Muscle of arm (tissue), 12 donors: Measurements from ENCODE around the gene RAB44. TPM values are rescaled to one million over a fixed set of nuclear protein-coding genes. Genes with fewer than 3 reads are reported as not detected.

Experiments
- DNase-seq: peaks from one replicate; pipeline ENCODE4 v3.0.0-alpha.2; 2013
- polyA plus RNA-seq, 12 donors: library from polyadenylated mRNA; unstranded; fragments of 120-200 nt; gene quantifications; one replicate each; pipeline ENCODE4 v1.2.1, GENCODE V29; 2013; ENCODE audit not compliant: insufficient read length in 12 of 12

RAB44 gene
- polyA plus RNA-seq, 12 donors, result 0.04 to 0.50 (median 0.10) TPM; not detected in 4

DNA sequence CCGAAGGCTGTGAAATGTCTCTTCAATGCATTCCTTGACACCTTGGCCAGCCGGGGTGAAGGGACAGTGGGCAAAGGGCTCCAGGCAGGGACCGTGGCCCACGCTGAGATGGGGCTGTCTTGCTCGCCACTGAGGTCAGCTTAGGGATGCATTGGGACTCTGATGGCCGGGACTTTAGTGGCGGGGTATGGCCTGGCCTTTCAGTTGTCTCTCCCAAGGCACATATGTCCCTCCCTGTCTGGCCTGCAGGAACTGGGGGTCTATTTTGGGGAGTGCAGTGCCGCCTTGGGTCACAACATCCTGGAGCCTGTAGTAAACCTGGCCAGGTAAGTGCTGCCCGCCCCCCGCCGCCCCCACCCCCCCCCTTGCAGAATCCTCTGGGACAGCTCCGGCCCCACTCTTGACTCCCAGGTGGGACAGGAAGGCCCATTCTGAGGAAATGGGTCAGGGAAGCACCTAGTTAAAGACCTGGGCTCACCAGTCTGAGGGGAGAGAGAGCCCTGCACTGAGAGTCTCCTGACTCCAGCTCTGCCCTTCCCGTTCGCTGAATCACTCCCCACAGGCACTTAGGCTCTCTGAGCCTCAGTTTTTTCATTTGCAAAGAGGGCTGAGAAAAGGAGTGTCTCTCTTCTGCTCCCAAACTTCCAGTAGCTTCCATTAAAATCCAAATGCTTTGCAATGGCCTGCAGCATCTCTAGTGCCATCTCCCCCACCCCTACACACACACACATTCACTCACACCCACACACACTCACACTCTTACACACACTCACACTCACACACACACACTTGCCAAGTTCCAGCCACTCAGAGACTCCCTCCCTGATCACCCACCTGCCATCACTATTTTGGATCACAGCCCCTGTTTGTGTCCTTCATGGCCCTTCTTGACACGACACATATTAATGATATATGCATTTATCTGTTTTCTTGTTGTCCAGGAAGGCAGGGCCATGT is 33.1 kb downstream of the RAB44 start:
- DNase-seq, result no peak

DNA sequence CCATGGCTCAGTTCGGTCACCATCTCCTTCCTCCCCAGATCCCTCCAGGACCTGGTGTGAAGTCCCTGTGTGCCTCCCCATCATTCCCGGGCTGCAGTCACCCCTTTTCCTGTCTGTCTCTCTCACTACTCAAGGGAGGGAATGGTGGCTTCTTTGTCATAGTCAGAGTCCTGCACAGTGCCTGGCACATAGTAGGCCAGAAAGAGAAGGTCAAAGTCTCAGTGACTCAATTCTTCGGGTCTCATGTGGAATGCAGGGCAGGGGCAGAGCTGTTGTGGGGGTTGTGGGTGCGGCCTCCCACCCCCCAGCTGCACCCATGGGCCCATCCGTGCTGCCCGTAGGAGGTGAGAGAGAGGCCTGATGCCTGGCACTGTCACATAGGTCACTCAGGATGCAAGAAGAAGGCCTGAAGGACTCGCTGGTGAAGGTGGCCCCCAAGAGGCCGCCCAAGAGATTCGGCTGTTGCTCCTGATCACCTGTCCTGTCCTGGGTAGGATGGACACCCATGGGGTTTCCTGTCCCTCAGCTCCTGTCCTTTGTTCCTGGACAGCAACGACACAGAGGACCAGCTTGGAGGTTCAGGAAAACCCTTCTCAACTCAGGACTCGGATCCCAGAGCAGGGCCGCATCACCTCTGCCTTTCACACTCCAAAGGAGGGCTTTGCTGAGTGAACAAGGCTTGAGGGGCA is 34.1 kb downstream of the RAB44 start:
- DNase-seq, result no peak

DNA sequence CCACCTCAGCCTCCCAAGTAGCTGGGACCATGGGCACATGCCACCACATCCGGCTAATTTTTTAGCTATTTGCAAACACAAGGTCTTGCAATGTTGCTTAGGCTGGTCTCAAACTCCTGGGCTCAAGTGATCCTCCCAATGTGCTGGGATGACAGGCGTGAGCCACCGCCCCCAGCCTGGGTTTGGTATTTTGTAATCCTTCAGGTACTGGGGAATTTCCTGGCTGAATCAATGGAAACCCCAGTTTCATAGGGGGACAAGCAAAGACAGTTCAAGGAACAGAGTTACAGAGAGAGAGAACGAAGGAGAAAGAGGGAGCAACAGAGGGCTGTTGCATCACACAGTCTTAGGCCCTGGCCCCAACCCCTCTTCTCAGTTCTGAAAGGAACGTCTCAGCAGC is 35.7 kb downstream of the RAB44 start:
- no peak for DNase-seq

- DNase-seq, result no peak
These were observed 36.9 kb downstream of the RAB44 start for GRCh38 chr6:36734486-36735060.

DNA sequence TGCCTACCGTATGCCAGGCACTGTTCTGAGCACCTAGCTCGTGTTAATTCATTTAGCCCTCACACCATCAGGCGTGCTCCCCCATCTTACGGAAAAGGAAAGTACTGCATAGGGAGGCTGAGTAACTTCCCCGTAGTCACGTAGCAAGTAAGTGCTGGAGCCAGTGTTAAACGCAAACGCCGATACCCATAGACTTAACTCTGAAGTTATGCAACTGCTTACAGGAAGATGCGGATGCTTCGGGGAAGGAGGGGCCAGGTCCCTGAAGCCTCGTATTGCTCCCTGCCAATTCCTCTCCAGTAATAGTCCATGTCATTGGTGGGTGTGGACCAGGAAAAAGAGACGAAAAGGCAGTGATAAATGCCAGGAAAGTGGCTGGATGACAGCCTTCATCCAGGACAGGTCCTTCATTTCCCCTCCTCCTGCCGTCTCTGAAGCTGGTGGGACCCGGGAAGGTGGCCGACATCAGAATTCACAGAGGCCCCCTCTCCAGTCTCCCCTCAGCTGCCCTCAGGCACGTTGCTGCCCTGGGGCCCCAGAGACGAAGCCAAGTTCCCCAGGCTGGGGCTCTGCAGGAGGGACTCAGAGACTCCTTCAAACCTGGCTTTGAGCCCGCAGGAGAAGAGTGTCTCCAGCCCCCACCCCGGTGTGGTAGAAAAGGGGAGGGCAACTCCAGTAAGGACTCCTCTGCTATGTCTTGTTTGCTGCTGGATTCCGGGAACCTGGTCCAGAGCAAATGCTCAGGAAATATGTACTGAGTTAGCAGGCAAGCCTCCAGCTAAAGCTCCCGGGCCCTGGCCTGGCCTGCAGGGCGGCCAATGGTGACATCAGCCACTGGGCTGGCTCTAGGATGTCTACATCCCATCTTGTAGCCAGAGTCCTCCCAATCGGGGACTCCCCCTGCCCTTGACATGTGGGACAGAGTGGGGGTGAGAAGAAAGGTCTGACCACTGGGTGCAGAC is 37.8 kb downstream of the RAB44 start:
- peak; percentile 94 for DNase-seq

DNA sequence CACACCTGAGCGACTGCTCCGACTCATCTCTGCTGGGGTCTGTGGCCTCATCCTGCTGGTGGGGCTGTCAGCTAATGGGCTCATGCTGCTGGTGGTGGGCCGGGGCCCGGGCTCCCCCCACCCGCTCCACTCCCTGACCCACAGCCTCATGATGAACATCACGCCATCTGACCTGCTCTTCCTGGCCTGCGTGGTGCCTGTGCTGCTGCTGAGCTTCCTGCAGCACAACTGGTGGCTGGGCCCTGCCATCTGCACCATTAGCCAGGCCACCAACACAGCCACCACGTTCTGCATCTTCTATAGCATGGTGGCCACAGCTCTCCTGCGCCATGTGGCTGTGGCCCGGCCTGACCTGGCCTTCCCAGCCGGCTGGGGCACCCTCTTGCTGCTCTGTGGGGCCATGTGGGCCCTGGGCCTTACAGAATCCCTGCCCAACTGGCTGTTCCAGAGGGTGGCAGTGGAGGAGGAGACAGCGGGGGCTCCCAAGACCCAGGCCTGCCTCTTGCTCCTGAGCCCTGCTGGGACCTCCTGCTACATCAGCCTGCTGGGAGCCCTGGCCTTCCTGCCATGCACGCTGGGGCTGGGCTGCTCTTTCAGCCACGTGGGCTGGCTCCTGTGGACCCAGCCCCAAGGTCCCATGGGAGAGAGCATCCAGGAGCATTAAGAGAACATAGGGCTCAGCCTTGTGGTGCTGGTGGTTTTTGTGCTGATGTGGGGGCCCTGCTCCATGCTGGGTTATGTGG is 39.6 kb downstream of the RAB44 start:
- no peak for DNase-seq

DNA sequence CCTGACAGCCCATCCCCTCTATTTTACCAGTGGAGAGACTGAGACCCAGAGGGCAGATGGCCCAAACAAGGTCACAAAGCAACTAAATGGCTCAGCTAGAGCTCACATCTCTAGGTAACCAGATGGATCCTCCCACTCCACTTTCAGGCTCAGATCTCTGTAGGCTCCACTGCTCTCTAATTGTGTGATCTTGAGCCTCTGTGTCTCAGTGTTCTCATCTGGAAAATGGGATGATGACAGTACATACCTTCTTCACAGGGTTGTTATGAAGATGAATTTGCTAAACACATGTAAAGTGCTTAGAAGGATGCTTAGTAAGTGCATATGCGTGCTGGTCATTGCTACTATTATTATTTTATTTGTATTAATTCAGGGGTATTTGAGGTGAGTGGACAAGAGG is 40.5 kb downstream of the RAB44 start:
- DNase-seq, result no peak

GRCh38 chr6:36739947-36740817 is 42.6 kb downstream of the RAB44 start:
- no peak for DNase-seq

DNA sequence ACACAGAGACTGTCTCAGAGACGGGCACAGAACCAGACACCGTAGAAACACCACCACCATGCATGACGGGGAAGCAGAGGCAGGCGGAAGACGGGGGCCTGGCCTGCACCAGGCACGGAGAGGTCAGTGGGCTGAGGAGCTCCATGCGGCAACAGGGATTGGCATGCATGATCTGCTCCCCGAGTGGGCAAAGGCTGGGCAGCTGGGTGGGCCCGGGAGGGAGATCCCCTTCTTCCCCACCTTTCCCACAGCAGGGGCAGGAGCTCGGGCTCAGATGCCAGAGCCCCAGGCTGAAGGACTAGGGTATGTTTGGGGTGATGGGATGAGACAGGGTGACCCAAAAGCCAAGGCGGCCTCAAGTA is 43.2 kb downstream of the RAB44 start:
- DNase-seq, result no peak

GRCh38 chr6:36742146-36742545 is 44.5 kb downstream of the RAB44 start:
- DNase-seq, result no peak

DNA sequence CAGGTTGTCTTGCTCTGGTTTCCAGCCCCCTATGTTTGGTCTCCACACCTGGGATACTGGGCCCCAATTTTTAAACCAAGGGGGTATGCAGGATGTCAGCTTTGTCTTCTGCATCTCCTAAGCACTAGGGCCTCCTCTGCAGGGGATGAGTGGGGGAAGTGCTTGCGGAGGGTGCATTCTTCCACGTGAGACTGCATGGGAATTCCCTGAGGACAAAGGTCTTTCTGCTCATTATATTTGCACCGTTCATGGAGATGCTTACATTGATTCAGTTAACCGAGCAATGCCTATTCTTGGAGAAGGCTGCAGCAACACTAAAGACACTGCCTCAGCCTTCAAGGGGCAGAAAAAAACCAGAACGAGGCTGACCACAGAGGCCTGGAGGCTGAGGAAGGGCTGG is 45.4 kb downstream of the RAB44 start:
- DNase-seq, result no peak

GRCh38 chr6:36743538-36744303 is 46.1 kb downstream of the RAB44 start:
- DNase-seq, result no peak

DNA sequence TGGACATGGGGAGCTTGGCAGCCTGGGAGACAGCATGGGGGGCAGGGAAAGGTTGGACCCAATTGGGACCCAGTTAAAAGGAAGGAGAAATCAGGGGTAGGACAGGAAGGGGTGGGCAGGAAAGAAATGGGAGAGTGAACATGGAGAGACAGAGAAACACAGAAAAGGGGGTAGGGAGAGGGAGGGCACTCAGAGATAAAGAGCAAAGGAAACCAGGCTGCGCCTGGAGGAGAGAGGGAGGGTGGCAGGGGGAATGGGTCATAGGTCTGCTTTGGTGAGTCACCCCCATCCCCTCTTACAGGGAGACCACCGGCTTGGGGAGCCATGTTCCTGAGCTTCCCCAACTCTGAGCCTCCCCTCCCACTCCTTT is 46.7 kb downstream of the RAB44 start:
- no peak for DNase-seq

- no peak for DNase-seq
These were observed 47.7 kb downstream of the RAB44 start for GRCh38 chr6:36745283-36745682.

DNA sequence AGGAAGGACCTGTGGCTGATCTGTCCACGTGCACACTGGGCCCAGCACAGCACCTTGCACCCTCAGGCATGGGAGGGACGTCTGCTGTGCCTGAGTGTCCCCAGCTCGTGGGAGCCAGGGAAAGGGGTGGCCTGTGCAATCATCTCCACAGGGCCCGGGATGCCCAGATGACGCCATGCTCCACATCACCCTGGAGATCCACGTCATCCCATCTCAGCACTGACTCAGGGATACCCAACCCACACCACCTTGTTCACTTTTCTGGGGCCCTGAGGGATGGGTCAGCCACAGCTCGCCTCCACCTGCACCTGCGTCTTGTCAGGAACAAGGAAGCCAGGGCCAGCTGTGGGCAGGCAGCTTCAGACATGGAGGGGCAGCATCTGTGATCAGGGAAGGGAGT is 48.2 kb downstream of the RAB44 start:
- DNase-seq, result no peak

DNA sequence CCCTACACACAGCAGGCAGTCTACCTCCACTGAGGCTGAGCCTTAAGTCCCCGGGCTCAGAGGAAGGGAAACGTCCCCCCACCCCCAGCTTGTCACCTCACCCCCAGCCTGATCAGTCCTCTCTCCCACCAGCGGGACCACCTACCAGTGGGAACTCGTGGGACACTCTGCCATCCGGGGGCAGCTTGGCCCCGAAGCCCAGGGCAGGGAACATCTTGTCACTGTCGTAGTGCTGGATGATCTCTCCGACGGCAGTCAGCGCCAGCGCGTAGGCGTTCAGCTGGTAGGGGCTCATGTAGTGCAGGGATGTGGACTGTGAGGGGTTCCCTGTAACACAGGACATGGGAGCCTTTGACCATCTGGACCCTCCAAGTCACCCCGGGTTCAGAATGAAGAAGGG is 48.6 kb downstream of the RAB44 start:
- DNase-seq, result no peak

GRCh38 chr6:36749829-36750489 is 52.3 kb downstream of the RAB44 start:
- DNase-seq, result no peak

GRCh38 chr6:36751091-36751490 is 53.5 kb downstream of the RAB44 start:
- no peak for DNase-seq

GRCh38 chr6:36751833-36752186 is 54.2 kb downstream of the RAB44 start:
- DNase-seq, result no peak
